Superior temporal gyrus (tissue), 1 donor: Measurements from ENCODE around the gene IFNGR1.
"Not testable (repeated sequence)": the region's sequence is repeated elsewhere in the genome, so short reads cannot be mapped to it uniquely, and the experiment has no call there.

Experiments
- DNase-seq: peaks from one replicate; pipeline ENCODE4 v3.0.0-alpha.2; 2016; ENCODE audit errors: extremely low spot score

IFNGR1 gene

GRCh38 chr6:137218917-137219663, at the start of gene IFNGR1:
Gene IFNGR1 (minus strand): TSS chr6:137219385. CDS start chr6:137219327, 58 bp downstream.
- peak; percentile 96 for DNase-seq

GRCh38 chr6:137268911-137269310, 49.7 kb upstream of the IFNGR1 start:
- DNase-seq: no peak

- no peak for DNase-seq
These were observed 47.1 kb upstream of the IFNGR1 start for GRCh38 chr6:137266309-137266586.

GRCh38 chr6:137265561-137266308, 46.5 kb upstream of the IFNGR1 start:
- DNase-seq: no peak

GRCh38 chr6:137264311-137265075, 45.3 kb upstream of the IFNGR1 start:
- DNase-seq: no peak

GRCh38 chr6:137261761-137262160, 42.6 kb upstream of the IFNGR1 start:
- DNase-seq: no peak

- DNase-seq: no peak
These were observed 42.2 kb upstream of the IFNGR1 start for GRCh38 chr6:137261361-137261760.

GRCh38 chr6:137260217-137260616, 41.0 kb upstream of the IFNGR1 start:
- DNase-seq: no peak

GRCh38 chr6:137259349-137259748, 40.2 kb upstream of the IFNGR1 start:
- DNase-seq: no peak

GRCh38 chr6:137258170-137258569, 39.0 kb upstream of the IFNGR1 start:
- DNase-seq: no peak

GRCh38 chr6:137256350-137257103, 37.3 kb upstream of the IFNGR1 start:
- no peak for DNase-seq

GRCh38 chr6:137254966-137255365, 35.8 kb upstream of the IFNGR1 start:
- DNase-seq: no peak

GRCh38 chr6:137254430-137254829, 35.2 kb upstream of the IFNGR1 start:
- not testable (repeated sequence) for DNase-seq

GRCh38 chr6:137248702-137249101, 29.5 kb upstream of the IFNGR1 start:
- no peak for DNase-seq

- no peak for DNase-seq
These were observed 28.5 kb upstream of the IFNGR1 start for GRCh38 chr6:137247724-137248123.

GRCh38 chr6:137246791-137247202, 27.6 kb upstream of the IFNGR1 start:
- DNase-seq: no peak

GRCh38 chr6:137246164-137246563, 27.0 kb upstream of the IFNGR1 start:
- no peak for DNase-seq

- DNase-seq: no peak
These were observed 22.4 kb upstream of the IFNGR1 start for GRCh38 chr6:137241481-137242038.

- DNase-seq: no peak
These were observed 21.0 kb upstream of the IFNGR1 start for GRCh38 chr6:137240168-137240567.

- no peak for DNase-seq
These were observed 18.4 kb upstream of the IFNGR1 start for GRCh38 chr6:137237413-137238170.
